SK-N-MC (cell line): Measurements from ENCODE around the gene ZNF398.

Source experiments
- EZH2 ChIP-seq: fragments of 200-600 bp; sonication (generic); IDR thresholded peaks from one replicate; pipeline ENCODE4 v1.6.1; 2017; ENCODE audit warnings: antibody characterized with exemption
- POLR2AphosphoS5 ChIP-seq: IDR thresholded peaks from 2 replicates; pipeline ENCODE4 v1.6.1; 2012; ENCODE audit warnings: mild to moderate bottlenecking, low read depth, low read length, borderline replicate concordance

GRCh38 chr7:149195180-149196150 lies 48.2 kb downstream of the ZNF398 start, which contains the start of gene ZNF282:
- TF ChIP-seq POLR2AphosphoS5 = peak; percentile 84
- TF ChIP-seq EZH2 = no peak
